HK-2 (cell line): ENCODE results near the gene TMEM266.

Experiments
- DNase-seq: peaks from one replicate; pipeline ENCODE4 v3.0.0-alpha.2; 2018; ENCODE audit not compliant: unreplicated experiment

The TMEM266 gene

DNA sequence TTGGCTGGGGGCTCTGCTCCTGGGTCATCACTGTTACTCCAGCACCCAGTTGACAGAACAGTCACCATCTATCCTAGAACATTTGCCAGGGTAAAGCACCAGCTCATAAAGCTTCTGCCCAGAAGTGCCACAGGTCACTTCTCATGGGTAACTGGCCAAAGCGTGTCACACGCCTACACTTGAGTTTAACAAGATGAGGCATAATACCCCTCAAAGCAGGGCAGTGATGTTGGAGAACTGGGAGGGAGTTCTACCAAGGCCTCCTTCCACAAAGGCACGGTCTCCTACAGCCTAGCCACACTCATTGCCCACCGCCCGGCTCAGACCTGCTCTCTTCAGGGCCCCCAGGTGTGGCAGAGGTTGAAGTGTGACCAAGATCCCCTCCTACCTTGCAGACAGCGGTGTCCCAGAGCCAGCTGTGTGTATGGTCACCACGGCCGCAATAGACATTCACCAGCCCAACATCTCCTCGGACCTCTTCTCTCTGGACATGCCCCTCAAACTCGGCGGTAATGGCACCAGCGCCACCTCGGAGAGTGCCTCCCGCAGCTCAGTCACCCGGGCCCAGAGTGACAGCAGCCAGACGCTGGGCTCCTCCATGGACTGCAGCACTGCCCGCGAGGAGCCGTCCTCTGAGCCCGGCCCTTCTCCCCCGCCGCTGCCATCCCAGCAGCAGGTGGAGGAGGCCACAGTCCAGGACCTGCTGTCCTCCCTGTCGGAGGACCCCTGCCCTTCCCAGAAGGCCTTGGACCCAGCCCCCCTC is 143.7 kb downstream of the TMEM266 start:
- DNase-seq: no peak

DNA sequence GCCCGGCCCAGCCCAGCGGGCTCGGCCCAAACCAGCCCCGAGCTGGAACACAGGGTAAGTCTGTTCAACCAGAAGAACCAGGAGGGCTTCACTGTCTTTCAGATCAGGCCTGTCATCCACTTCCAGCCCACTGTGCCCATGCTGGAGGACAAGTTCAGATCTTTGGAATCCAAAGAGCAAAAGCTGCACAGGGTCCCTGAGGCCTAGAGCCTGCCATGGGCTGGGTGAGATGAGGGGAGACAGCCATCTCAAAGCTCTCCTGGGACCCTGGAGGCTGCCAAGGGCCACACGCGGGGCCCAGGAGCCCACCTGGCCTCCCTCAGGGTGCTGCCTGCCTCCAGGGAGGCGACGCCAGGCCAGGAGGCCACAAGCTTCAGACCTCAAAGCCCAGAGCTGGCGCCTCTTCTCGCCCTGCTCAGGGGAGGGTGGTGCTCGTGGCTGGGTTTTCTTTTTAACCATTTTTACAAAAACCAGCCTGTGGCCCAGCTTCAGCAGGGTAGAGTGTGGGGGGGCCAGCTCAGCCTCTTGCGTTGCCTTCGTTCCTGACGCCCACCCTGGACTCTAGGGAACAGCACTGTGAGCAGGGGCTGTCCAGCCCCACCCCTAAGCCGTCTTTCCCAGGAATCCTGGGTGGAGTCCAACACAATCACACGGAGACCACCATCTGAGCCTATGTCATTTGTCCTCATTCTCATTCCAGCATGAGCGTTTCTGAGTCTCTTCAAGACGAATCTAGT is 144.5 kb downstream of the TMEM266 start:
- DNase-seq: no peak

DNA sequence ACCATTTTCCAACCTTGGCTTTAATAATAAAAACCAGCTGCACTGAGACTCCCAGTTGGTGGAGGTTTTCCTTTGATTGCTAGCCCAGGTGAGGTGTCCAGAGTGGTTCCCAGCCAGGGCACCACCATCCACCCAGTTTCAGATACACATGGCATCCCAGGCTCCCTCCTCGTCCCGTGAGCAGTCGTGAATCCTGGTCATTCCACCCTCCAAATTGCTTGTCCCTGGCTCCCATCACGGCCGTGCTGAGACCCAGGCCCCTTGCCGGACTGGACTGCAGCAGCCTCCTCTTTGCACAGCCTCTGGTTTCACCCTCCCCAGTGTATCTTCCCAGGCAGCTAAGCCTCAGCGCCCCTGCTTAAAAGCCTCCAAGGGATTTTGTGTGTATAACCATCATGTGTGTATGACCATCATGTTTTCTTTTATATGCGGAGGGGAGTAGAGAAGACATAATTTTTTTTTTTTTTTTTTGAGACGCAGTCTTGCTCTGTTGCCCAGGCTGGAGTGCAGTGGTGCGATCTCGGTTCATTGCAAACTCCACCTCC is 145.2 kb downstream of the TMEM266 start:
- no peak for DNase-seq

DNA sequence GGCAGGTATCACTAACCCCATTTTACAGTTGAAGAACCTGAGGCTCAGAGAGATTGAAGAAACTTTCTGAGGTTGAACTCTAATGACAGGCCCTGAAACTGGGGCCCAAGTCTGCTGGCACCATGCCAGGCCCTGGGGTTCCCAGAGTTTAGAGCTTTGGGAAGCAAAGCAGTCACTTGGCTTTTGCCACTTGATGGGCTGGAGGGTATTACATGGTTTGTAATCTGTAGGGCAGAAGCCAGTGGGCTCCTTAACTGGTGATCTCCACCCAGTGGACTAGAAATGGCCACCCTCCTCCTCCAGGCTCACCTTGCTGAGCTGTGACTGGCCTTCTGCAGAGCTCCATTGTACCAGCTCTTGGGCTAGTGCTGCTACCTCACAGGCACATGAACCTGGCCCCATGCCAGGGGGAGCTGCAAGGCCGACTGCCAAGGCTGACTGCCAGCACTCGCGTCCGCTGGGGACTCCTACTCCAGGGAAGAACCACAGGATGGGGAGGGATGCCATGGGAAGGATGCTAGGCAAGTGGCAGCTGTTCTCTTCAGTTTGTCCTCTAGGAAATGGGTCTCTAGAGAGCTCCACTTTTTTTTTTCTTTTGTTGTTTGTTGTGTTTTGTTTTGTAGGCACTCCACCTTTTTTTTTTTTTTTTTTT is 146.7 kb downstream of the TMEM266 start:
- DNase-seq: peak; percentile 40

DNA sequence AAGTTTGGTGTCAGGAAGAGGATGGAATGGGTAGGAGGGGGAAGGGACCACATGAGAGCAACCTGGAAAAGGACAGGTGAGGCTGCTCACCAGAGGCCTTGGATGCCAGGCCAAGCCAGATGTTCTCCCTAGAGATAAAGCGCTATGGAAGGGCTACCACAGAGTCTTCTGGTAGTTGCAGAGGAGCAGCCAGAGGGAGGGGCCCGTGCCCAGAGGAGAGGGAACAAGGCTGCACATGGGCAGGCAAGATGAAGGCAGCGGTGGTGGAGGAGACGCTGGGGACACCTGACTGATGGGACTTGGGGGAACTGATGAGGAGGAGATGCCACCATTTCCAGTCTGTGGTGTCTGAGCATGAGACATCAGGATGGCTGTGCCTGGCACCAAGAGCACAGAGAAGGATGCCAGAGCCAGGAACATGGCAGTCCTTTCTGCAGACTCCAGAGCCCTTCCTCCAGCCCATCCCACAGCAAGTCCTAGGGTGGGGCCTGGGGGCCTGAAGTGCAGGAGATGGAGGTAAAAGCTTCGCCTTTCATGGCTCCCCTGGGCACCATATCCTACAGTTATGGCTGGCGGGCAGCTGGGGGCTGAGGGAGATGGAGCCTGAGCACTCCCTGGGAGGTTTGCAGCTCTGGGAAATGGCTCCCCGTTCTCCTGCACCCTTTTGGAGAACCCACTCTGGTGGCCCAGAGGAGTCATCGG is 148.4 kb downstream of the TMEM266 start:
- DNase-seq: no peak

DNA sequence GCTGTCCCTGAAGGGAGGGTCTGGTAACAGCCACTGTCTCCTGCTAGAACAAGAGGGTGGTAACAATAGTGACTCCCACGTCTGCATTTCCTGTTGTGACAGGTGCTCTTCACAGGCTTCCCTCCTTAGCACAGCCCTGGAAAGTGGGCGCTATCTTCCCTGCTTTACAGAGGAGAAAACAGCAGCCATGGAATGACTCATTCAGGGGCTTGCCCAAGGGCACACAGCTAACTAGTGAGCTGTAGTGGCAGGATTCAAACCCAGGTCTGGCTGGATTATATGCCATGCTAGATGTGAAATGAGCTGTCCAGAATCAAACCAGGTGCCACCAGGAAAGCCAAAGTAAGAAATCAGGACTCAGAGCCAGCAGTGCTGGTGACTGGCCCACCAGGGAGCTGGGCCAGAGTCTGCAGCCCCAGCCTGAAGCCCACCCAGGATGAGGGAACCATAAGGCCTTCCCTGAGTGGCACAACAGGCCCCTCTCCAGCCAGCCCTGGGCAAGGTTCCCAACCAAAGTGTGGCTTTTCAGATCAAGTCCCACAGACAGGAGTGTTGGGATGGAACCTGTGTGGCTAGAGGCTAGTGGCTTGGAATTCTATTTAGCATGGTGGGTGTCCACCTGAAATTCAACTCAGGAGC is 149.1 kb downstream of the TMEM266 start:
- no peak for DNase-seq

DNA sequence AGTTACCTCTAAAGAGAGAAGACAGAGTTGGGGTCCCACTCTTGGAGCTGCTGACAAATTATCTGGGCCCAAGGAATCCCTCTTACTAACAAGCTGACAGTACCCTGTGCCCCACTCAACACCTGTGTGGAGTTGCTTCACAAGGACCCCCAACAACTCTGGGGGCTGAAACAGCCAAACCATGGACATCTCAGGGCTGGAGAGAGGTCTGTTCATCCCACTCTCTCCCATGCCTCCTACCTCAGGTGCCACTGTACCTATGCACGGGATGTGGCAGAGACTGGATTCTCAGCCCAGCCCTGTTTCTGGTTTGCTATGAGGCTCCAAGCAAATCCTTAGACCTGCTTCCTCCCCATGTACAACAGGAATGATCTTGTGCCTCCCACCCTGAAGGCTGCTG is 149.7 kb downstream of the TMEM266 start:
- no peak for DNase-seq

DNA sequence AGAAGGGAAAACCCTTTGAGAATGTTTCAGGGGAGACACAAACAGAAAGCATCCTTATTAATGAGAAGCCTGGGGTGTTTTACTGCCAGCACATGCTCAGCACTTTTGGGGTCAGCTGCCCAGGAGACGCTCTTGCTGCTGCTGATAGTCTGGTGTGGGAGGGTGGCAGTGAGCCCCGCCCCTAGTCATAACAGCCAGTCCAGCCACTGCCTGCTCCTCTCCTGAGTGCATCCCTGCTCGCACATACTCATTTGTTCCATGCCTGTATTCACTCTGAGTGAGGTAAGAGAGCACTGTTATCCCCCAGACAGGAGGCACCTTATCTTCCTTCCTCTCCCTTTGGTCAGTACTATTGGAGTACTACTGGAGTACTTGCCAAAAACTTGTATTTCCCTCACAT is 150.2 kb downstream of the TMEM266 start:
- no peak for DNase-seq

DNA sequence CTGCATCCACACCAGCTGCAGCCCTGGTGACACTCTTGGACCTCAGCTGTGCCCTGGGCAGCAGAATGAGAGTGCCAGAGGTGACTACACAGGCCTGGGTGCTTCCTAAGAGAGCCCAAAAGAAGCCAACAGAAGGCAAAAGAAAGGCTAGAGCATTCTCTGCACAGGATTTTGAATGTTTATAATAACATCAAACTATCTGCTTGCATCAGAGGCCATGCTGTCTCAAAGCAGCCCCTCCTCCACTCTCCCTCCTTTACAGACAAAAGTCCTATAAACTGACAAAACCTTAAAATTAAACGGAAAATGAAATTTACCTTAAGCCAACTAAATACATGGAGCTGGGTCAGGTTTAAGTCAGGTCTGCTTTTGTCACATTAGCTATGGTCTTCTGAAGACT is 155.8 kb downstream of the TMEM266 start:
- DNase-seq: no peak

DNA sequence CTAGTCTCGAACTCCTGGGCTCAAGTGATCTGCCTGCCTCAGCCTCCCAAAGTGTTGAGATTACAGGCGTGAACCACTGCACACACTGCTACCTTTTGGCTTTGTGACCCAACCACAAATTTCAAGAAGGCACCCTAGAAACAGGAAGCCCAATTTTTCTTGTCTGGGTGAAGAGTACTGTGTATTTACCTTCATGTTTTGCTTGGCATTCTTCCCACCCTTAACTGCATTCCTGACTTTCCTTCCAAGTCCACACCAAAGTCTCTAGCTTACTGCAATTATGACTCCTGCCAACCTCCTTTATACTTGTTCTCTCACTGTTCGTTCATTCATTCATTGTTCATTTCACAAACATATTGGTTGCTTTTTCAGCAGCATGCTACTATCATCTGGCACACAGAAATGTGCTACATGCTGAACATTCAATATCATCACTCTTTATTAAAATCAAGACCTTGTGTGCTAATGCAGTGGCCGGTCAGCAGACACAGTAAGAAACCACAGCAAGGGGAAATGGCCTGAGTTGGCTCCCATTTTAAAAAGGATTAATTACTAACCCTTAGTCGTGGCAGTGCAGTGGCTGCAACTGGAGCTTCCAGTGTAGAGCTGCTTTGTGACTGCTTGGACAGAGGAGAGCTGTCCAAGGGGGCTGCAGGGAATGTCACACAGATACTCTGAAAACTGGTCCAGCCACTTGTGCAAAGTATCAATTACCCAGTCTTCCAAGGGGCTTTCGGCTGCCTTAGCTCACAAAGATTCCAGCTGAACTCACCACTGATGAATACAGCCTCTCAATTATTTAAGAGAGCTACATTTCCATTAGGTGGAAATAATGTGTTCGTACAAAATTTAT is 157.5 kb downstream of the TMEM266 start:
- no peak for DNase-seq

DNA sequence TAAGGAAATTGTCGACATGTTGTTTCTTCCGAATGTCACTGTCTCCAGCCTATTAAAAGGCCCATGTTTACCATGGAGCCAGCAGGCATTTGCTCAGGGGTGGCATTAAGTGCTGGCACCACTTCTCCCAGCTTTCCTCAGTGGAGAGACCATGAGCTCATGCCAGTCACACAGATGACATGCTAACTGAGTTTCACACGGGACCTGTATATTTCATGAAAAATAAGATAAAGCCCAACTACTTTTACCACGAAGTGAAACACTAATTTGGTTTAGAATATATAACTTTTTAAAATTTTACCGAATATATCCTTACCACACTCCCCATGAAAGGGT is 158.1 kb downstream of the TMEM266 start:
- no peak for DNase-seq

DNA sequence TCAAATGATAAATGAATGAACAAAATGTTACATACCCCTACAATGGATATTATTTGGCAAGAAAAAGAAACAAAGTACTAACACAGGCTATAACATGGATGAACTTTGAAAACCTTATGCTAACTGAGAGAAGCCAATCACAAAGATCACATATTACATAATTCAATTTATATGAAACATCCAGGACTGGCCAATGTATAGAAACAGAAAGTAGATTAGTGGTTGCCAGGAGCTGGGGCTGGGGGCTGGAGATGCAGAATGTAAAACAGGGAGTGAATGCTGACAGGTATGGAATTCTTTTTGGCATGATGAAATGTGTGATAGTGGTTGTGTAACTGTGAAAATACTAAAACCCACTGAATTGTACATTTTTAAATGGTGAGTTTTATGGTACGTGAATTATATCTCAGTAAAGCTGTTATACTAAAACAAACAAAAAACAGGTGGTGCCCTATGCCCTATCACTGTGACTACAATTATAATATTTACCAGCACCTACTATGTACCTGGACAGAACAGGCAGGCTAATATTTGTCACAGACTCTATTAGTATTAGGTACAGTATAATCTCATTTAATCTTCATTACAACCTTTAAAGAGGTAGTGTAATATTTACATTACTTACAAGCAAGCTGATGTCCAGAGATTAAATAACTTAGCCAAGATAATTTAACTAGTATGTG is 161.4 kb downstream of the TMEM266 start:
- DNase-seq: no peak

DNA sequence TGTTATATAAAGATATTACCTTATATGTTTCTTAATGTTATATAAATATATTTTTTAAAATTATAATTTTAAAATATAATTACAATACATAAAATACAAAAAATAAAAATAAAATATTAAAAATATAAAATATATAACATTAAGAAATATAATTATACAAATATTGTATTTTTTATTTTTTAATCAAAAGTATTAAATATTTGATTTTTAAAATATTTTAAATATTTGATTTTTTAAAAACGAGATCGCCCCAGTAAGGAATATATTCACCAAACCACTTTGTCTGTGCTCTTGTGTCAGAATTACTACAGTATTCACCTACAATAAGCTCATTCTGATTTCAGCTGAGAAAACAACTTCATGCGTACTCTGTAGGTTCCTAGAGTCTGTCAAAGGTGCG is 162.4 kb downstream of the TMEM266 start:
- DNase-seq: no peak

DNA sequence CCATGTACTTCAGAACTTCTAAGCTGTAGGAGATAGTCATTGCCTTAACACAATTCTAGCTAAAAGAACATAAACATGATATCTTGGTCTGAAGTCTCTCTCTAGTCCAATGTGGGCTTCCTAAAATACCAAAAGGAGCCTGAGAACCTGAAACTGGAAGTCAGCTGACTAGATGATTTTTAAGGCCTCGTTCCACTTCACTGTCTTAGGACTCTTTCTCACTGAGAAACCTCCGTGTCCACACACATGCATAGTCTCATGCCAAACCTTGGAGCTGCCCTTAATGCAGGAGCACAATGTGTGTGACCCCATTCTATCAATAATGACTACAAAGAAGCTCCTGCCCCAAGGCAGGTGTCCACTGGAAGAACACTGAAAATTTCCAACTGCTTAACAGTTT is 163.7 kb downstream of the TMEM266 start:
- DNase-seq: no peak

DNA sequence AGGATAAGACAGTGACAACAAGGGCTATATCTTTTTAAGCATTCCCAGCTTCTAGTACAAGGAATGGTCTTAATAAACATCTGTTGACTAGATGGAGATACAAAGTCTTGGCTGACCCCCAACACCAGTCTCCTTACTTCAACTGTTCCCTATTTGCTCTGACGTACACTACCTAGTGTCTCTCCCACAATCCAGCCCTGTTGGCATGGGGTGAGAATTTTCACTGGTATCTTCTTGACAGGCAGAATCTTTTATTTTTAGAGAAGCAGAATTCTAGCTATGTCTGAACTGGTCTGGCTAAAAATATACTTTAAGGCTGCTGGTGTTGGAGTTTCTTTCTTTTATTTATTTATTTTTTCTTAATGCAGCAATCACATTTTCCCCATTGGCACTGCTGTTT is 169.5 kb downstream of the TMEM266 start:
- no peak for DNase-seq

DNA sequence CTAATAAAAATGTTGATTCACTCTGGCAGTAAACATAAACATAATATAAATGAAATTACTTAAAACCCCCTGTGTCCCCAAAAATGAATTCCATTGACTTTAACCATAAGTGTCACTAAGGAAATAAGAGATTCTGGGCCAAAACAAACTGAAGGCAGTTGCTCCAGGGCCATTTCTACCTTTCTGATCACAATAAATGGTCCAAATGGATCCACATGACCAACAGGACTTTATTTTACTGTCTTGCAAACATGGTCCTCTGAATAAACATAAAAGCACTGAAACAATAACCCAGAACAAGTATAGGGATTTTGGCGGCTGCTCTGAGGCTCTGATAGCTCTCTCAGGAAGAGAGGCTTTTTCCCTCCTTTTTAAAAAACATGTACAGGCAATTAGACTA is 174.1 kb downstream of the TMEM266 start:
- no peak for DNase-seq

DNA sequence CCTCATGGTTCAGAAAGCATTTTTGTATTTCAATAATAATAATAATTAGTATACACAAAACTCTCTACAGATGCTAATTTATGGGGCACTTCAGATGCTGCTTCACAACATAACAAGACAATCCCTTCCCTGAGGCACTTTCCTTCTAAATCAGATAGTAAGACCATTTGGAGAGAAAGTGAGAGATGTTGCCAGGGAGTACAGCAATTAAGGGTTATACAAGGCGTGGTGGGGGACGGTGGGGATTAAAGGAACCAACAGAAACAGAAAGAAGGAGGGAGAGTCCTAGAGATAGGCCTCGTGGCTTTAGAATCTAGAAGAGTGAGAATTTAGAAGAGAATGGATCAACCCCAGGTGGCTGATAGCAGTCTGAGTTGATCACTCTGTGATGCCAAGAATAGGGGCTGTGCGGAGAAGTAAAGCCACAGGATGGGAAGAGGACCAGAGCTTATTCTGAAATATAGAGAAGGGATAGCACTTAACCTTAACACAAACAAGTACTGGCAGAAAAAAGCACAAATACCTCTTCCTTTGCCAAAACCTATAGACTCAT is 174.6 kb downstream of the TMEM266 start:
- DNase-seq: no peak

DNA sequence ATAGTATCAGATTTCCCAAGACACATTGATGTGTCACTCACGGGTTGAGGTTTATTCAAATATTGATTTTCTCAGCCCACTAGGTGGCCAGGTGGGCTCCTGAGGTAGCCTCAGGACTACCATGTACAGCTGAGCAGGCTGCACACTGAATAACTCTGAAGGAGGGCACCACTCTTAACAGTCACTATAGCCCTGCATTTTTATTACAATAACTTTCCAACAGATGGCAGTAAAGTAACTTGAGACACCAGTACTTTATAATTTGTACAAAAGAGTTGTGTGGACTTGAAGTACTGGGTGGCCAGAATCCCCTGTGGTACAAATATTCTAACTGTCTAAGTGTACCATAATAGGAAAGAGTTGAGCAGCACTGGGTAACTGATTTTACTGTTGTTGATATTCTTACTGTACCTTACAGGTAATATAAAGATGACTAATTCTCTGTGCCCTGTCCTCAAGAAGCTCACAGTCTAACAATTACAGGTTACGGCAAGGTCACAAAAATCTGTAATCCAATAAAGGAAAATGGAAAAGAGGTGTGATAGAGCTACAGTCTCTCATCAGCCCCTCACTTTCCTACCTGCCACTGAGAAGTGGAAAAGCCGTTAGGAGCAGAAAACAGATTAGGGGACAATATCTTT is 175.5 kb downstream of the TMEM266 start:
- no peak for DNase-seq

DNA sequence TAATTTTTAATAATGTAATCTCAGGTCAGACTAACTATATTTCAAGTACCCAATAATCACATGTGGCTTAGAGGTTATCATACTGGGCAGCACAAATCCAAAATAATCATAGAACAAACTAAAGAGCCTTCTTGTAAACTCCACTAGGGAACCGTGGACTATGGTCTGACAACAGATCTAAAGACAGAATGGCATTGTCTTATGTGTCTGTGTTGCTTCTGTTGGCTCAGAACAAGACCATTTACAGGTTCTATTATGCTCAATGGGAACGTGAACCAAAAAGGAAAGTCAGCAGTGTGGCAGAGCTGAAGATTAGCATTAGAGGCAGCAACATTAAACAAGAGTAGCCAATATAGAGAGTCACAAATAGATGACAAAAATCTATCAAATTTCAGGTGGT is 176.6 kb downstream of the TMEM266 start:
- DNase-seq: no peak
